ENCODE results near the gene MYH9. TPM values are rescaled to one million over a fixed set of nuclear protein-coding genes. Genes with fewer than 3 reads are reported as not detected.

Gene MYH9
- total RNA-seq, 2 donors from 2014 or later = 1,447 to 1,631 TPM

GRCh38 chr22:36328635-36329253 is 59.0 kb downstream of the MYH9 start:
- H3K9me3 ChIP-seq = no peaks in the 10 kb centered on the region
- peaks cover 32% of the 10 kb centered on the region for H3K36me3 ChIP-seq
- TF ChIP-seq, protein P1, sequence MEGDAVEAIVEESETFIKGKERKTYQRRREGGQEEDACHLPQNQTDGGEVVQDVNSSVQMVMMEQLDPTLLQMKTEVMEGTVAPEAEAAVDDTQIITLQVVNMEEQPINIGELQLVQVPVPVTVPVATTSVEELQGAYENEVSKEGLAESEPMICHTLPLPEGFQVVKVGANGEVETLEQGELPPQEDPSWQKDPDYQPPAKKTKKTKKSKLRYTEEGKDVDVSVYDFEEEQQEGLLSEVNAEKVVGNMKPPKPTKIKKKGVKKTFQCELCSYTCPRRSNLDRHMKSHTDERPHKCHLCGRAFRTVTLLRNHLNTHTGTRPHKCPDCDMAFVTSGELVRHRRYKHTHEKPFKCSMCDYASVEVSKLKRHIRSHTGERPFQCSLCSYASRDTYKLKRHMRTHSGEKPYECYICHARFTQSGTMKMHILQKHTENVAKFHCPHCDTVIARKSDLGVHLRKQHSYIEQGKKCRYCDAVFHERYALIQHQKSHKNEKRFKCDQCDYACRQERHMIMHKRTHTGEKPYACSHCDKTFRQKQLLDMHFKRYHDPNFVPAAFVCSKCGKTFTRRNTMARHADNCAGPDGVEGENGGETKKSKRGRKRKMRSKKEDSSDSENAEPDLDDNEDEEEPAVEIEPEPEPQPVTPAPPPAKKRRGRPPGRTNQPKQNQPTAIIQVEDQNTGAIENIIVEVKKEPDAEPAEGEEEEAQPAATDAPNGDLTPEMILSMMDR (IDR thresholded peaks at IDR 0.05) = no peak
- peaks cover 87 to 100% of the 10 kb centered on the region in 2 donors for H3K4me1 ChIP-seq (ENCODE audit: control insufficient read depth in 1 of 2, low read depth in 2 of 2)
- peak overlapping the region; percentile 99 to 100 for H3K27ac ChIP-seq
- ATAC-seq (ENCODE audit: insufficient number of reproducible peaks, low FRiP score, low read depth) = peak; percentile 14
- H3K4me3 ChIP-seq = peak overlapping the region; percentile 54
- no peaks in the 10 kb centered on the region for H3K27me3 ChIP-seq (replicated peaks; ENCODE audit: insufficient read depth)
- peak; percentile 62 for DNase-seq (ENCODE audit: low spot score)

DNA sequence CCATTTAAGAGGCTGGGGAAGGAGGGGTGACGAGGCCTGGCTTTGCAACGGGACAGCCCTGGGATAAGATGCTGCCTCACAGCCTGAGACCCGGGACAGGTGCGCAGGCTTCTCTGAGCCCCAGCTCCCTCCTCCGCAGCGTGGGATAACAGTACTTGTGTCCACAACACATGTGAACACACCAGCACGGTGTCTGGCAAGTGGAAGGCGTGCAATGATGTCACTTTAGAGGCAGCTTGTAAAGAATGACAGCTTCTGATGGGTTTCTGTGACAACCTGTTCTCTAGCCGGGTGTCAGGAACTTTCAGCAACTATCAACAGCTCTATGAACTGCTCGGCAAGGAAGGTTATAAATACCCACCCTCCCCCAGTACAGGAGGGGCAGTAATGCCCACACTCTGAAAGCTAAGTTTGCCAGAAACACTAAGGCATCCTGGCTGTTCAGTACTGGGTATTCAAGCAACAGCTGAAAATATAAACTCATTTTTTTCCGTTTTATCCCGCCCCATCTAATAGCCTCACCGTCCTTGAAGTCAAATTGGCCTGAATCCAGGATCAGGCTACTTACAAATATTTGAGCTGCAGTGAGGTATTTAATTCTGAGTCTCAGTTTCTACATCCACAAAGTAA is 59.7 kb downstream of the MYH9 start:
- Histone ChIP-seq H3K4me1 (ENCODE audit: control insufficient read depth in 1 of 2, low read depth in 2 of 2) (peaks cover 84 to 100% of the 10 kb centered on the region in 2 donors), H3K36me3 (peaks cover 32% of the 10 kb centered on the region), H3K4me3 (peak overlapping the region; percentile 54), H3K27ac (peak overlapping the region; percentile 99 to 100), H3K9me3 (no peaks in the 10 kb centered on the region), H3K27me3 (replicated peaks; ENCODE audit: insufficient read depth) (no peaks in the 10 kb centered on the region)
- ATAC-seq (ENCODE audit: insufficient number of reproducible peaks, low FRiP score, low read depth) = peak; percentile 10
- TF ChIP-seq, protein P1 (IDR thresholded peaks at IDR 0.05) = no peak
- DNase-seq (ENCODE audit: low spot score) = peak; percentile 34

GRCh38 chr22:36326178-36327161 is 61.3 kb downstream of the MYH9 start:
- Histone ChIP-seq H3K27ac (peak overlapping the region; percentile 99 to 100), H3K27me3 (replicated peaks; ENCODE audit: insufficient read depth) (no peaks in the 10 kb centered on the region), H3K9me3 (no peaks in the 10 kb centered on the region), H3K4me3 (no peak overlapping the region), H3K4me1 (ENCODE audit: control insufficient read depth in 1 of 2, low read depth in 2 of 2) (peaks cover 74 to 98% of the 10 kb centered on the region in 2 donors), H3K36me3 (peaks cover 48% of the 10 kb centered on the region)
- ATAC-seq (ENCODE audit: insufficient number of reproducible peaks, low FRiP score, low read depth) (no peak), DNase-seq (ENCODE audit: low spot score) (no peak)
- TF ChIP-seq, protein P1 (IDR thresholded peaks at IDR 0.05) = no peak

- Histone ChIP-seq H3K4me3 (peak overlapping the region; percentile 37), H3K36me3 (peaks cover 58% of the 10 kb centered on the region), H3K27me3 (replicated peaks; ENCODE audit: insufficient read depth) (no peaks in the 10 kb centered on the region), H3K4me1 (ENCODE audit: control insufficient read depth in 1 of 2, low read depth in 2 of 2) (peaks cover 65 to 94% of the 10 kb centered on the region in 2 donors), H3K27ac (peak overlapping the region; percentile 99 to 100), H3K9me3 (no peaks in the 10 kb centered on the region)
- TF ChIP-seq, protein P1 (IDR thresholded peaks at IDR 0.05) = no peak
- peak; percentile 12 for ATAC-seq (ENCODE audit: insufficient number of reproducible peaks, low FRiP score, low read depth)
- peak; percentile 82 for DNase-seq (ENCODE audit: low spot score)
Observed at GRCh38 chr22:36325154-36326031, 62.4 kb downstream of the MYH9 start.

Data from thoracic aorta (tissue), 2 donors.